ENCODE results near the gene MRPL28.
"Not testable (repeated sequence)": the region's sequence is repeated elsewhere in the genome, so short reads cannot be mapped to it uniquely, and the experiment has no call there.

GRCh38 chr16:334861-335632 is 35.3 kb downstream of the MRPL28 start:
- TF ChIP-seq CTCF (IDR thresholded peaks at IDR 0.05; ENCODE audit: low read depth, low read length, poor library complexity, severe bottlenecking); EZH2phosphoT487 (IDR thresholded peaks at IDR 0.05; ENCODE audit: borderline replicate concordance, low read length): not testable (repeated sequence)

All from DOHH2 (cell line).